Fibroblast of lung (primary cell): ENCODE data around the gene RNF157. TPM values are rescaled to one million over a fixed set of nuclear protein-coding genes. Genes with fewer than 3 reads are reported as not detected.

Experiments
- DNase-seq, 2 donors: peaks; one replicate each; pipeline versions ENCODE4 v3.0.0 to v3.0.0-alpha.2; 2010; ENCODE audit warnings: low read depth in 2 of 2
- H2AFZ ChIP-seq: 2 replicates; pipeline ENCODE4 v1.5.1; 2012; ENCODE audit warnings: low read length, control low read depth, inconsistent platforms
- H3K27ac ChIP-seq: 2 replicates; pipeline ENCODE4 v1.5.1; 2011; ENCODE audit warnings: low read length, control low read depth; ENCODE audit not compliant: insufficient read depth
- H3K27me3 ChIP-seq: 2 replicates; pipeline ENCODE4 v1.5.1; 2011; ENCODE audit warnings: mild to moderate bottlenecking, low read length; ENCODE audit not compliant: control insufficient read depth, insufficient read depth
- H3K36me3 ChIP-seq: 2 replicates; pipeline ENCODE4 v1.5.1; 2011; ENCODE audit warnings: low read length; ENCODE audit not compliant: control insufficient read depth, insufficient read depth
- H3K4me1 ChIP-seq: 2 replicates; pipeline ENCODE4 v1.5.1; 2011; ENCODE audit warnings: low read length; ENCODE audit not compliant: control insufficient read depth, insufficient read depth; ENCODE audit errors: extremely low read depth
- H3K4me2 ChIP-seq: 2 replicates; pipeline ENCODE4 v1.5.1; 2011; ENCODE audit warnings: low read length, control low read depth; ENCODE audit not compliant: insufficient read depth; ENCODE audit errors: extremely low read depth
- H3K4me3 ChIP-seq, 4 experiments: fragments of 200-600 bp in 1 of 4; sonication (generic) in 1 of 4; replicated peaks in 1 of 4; 2 replicates each; pipeline ENCODE4 v1.5.1; 2011 to 2016; ENCODE audit warnings: low read length in 4 of 4, low read depth in 3 of 4, mild to moderate bottlenecking in 3 of 4, control low read depth in 2 of 4, inconsistent platforms in 1 of 4, mixed read lengths in 1 of 4; ENCODE audit not compliant: insufficient read depth in 1 of 4; ENCODE audit errors: control extremely low read depth in 1 of 4
- H3K79me2 ChIP-seq: 2 replicates; pipeline ENCODE4 v1.5.1; 2012; ENCODE audit warnings: mild to moderate bottlenecking, low read length, inconsistent platforms; ENCODE audit not compliant: control insufficient read depth, insufficient read depth
- H3K9ac ChIP-seq: 2 replicates; pipeline ENCODE4 v1.5.1; 2011; ENCODE audit warnings: mild to moderate bottlenecking, low read length, control low read depth; ENCODE audit not compliant: insufficient read depth
- H3K9me3 ChIP-seq: 2 replicates; pipeline ENCODE4 v1.5.1; 2012; ENCODE audit warnings: low read depth, low read length; ENCODE audit not compliant: control insufficient read depth, insufficient read depth
- H4K20me1 ChIP-seq: 2 replicates; pipeline ENCODE4 v1.5.1; 2011; ENCODE audit warnings: low read length; ENCODE audit not compliant: control insufficient read depth, insufficient read depth; ENCODE audit errors: extremely low read depth
- EZH2 ChIP-seq: IDR thresholded peaks from 2 replicates; pipeline ENCODE4 v1.5.1; 2012; ENCODE audit warnings: low read length, control low read depth, mild to moderate bottlenecking; ENCODE audit errors: missing control alignments
- polyA plus RNA-seq, 2 donors: library from polyadenylated mRNA; depleted of rRNA in 1 of 2; stranded (reverse) in 1 of 2; unstranded in 1 of 2; fragments of >200 nt; gene quantifications; 2 replicates each; pipeline ENCODE4 v1.2.1, GENCODE V29; 2011 to 2012; ENCODE audit warnings: missing spikeins in 1 of 2
- total RNA-seq: library from RNA; depleted of rRNA; stranded (reverse); fragments of >200 nt; gene quantifications from 2 replicates; pipeline ENCODE4 v1.2.1, GENCODE V29; 2014
- TF ChIP-seq, protein P1 (sequence below), 2 donors: IDR thresholded peaks in 1 of 2; conservative IDR thresholded peaks in 1 of 2; 1 replicate in 1 of 2; 2 replicates in 1 of 2; pipeline ENCODE4 v1.5.1; 2011 to 2012; ENCODE audit warnings: low read length in 2 of 2, control low read depth in 1 of 2, inconsistent platforms in 1 of 2, low read depth in 1 of 2, mild to moderate bottlenecking in 1 of 2

The RNF157 gene
- total and polyA plus RNA-seq, 2 donors (not counting 1 experiment from before 2014, with no cell fraction given): 2.0 to 3.1 TPM

GRCh38 chr17:76104140-76104895, 136.0 kb downstream of the RNF157 start:
- DNase-seq: no peak
- no peak overlapping the region for H3K9ac ChIP-seq
- no peaks in the 10 kb centered on the region for H3K9me3 ChIP-seq
- peak overlapping the region; percentile 79 for H3K4me2 ChIP-seq
- H4K20me1 ChIP-seq: no peaks in the 10 kb centered on the region
- H3K4me1 ChIP-seq: peaks cover 3% of the 10 kb centered on the region
- peak overlapping the region; percentile 84 for H2AFZ ChIP-seq
- H3K4me3 ChIP-seq: peak overlapping the region; percentile 63 to 90 (median 82)
- no peak for TF ChIP-seq EZH2
- TF ChIP-seq, protein P1, sequence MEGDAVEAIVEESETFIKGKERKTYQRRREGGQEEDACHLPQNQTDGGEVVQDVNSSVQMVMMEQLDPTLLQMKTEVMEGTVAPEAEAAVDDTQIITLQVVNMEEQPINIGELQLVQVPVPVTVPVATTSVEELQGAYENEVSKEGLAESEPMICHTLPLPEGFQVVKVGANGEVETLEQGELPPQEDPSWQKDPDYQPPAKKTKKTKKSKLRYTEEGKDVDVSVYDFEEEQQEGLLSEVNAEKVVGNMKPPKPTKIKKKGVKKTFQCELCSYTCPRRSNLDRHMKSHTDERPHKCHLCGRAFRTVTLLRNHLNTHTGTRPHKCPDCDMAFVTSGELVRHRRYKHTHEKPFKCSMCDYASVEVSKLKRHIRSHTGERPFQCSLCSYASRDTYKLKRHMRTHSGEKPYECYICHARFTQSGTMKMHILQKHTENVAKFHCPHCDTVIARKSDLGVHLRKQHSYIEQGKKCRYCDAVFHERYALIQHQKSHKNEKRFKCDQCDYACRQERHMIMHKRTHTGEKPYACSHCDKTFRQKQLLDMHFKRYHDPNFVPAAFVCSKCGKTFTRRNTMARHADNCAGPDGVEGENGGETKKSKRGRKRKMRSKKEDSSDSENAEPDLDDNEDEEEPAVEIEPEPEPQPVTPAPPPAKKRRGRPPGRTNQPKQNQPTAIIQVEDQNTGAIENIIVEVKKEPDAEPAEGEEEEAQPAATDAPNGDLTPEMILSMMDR (conservative IDR thresholded peaks at IDR 0.05 in 1 of 2, IDR thresholded peaks at IDR 0.05 in 1 of 2; ENCODE audit: low read depth in 1 of 2, low read length in 2 of 2): no peak
- peak overlapping the region; percentile 75 for H3K27ac ChIP-seq
- H3K36me3 ChIP-seq: peaks cover 5% of the 10 kb centered on the region
- H3K27me3 ChIP-seq: no peaks in the 10 kb centered on the region
- peaks cover 15% of the 10 kb centered on the region for H3K79me2 ChIP-seq

DNA sequence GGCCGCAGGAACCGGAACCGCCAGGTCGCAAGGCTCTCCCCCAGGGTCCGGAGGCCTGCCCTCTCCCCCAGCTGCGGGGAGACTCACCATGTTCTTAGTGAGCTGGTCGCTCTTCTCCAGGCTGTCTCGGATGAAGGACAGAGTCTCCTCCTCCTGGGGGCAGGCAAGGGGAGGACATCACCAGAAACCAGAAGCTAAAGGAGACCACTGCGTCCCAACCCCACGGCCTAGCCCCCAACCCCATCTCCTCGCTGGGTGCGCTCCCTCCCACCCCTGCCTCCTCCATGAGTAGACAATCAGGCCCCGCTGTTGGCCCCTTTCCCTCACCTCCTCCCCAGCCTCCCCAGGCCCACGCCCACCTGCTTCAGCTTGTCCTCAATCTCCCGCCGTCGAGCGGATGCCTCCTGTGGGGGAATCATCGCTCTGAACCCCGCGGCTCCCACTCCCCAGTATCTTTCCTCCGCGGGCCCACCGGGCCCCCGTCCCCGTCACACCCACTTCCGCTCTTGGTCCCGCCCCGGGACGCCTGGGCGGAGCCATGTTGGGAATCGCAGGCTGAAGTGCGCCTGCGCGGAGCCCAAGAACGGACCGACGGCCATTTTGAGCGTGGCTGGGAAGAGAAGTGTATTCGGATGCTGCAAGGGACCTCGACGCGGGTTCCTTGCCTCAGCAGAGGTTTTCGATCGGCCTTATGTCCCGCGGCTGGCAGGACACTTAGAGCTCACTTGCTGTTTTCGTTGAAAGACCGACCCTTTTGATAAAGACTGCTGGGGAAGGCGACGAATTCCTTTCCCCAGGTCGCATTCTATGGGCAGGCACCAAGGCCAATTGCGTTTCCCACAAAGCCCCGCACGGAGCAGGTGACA, 136.8 kb downstream of the RNF157 start, which contains the start of gene EXOC7:
TSS of gene EXOC7 (minus strand) at position 514 of the 866 bp plus-strand sequence. CDS start at position 419, 95 bp downstream.
- Histone ChIP-seq H3K9ac (peak within 1 kb of the TSS; percentile 74), H2AFZ (peak within 1 kb of the TSS; percentile 84), H3K79me2 (peaks cover 15% of the 10 kb centered on the region)

More for the DNA sequence above, 136.8 kb downstream of the RNF157 start, which contains the start of gene EXOC7:
- no peaks in the 10 kb centered on the region for H4K20me1 ChIP-seq
- DNase-seq: peak; percentile 79 to 90
- H3K4me2 ChIP-seq: peak within 1 kb of the TSS; percentile 92
- peaks cover 3% of the 10 kb centered on the region for H3K4me1 ChIP-seq
- peaks cover 5% of the 10 kb centered on the region for H3K36me3 ChIP-seq
- H3K27me3 ChIP-seq: no peaks in the 10 kb centered on the region
- H3K27ac ChIP-seq: peak within 1 kb of the TSS; percentile 75
- TF ChIP-seq EZH2: no peak
- TF ChIP-seq, protein P1 (conservative IDR thresholded peaks at IDR 0.05 in 1 of 2, IDR thresholded peaks at IDR 0.05 in 1 of 2; ENCODE audit: low read depth in 1 of 2, low read length in 2 of 2): no peak
- H3K4me3 ChIP-seq: peak within 1 kb of the TSS; percentile 63 to 90 (median 82)
- no peaks in the 10 kb centered on the region for H3K9me3 ChIP-seq
